Measurements from ENCODE around the gene ZNF792.
"Not testable (repeated sequence)": the region's sequence is repeated elsewhere in the genome, so short reads cannot be mapped to it uniquely, and the experiment has no call there.

The ZNF792 gene

DNA sequence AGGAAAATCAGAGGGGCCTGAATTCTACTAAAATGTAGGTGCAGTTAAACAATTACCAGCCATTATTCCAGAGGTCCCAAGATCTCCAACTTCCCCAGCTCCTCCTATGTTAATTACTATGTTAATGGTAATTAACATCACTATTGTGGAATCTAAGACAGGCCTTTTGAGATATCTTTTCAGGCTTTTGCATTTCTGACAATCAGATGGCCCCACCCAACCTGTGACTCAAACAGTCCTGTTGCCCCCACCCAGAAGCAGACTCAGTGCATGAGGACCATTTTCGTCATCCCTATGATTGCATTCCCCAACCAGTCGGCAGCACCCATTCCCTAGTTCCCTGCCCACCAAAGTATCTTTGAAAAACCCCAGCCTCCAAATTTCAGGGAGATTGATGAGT, 45.8 kb downstream of the ZNF792 start:
- TF ChIP-seq, protein P1, sequence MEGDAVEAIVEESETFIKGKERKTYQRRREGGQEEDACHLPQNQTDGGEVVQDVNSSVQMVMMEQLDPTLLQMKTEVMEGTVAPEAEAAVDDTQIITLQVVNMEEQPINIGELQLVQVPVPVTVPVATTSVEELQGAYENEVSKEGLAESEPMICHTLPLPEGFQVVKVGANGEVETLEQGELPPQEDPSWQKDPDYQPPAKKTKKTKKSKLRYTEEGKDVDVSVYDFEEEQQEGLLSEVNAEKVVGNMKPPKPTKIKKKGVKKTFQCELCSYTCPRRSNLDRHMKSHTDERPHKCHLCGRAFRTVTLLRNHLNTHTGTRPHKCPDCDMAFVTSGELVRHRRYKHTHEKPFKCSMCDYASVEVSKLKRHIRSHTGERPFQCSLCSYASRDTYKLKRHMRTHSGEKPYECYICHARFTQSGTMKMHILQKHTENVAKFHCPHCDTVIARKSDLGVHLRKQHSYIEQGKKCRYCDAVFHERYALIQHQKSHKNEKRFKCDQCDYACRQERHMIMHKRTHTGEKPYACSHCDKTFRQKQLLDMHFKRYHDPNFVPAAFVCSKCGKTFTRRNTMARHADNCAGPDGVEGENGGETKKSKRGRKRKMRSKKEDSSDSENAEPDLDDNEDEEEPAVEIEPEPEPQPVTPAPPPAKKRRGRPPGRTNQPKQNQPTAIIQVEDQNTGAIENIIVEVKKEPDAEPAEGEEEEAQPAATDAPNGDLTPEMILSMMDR (IDR thresholded peaks at IDR 0.05; ENCODE audit: low read depth, low read length, missing control alignments) = no peak
- H3K4me3 ChIP-seq (ENCODE audit: low read depth, low read length) = no peak overlapping the region
- in situ Hi-C loops (cut with HindIII; ENCODE audit: low sequenced_read_pairs) = no loop called here
- no peak for DNase-seq (ENCODE audit: low read depth)

- DNase-seq (ENCODE audit: low read depth); H3K4me3 ChIP-seq (ENCODE audit: low read depth, low read length); in situ Hi-C loops (cut with HindIII; ENCODE audit: low sequenced_read_pairs): not testable (repeated sequence)
Observed at GRCh38 chr19:34917144-34917543, 46.9 kb downstream of the ZNF792 start.

- TF ChIP-seq, protein P1 (IDR thresholded peaks at IDR 0.05; ENCODE audit: low read depth, low read length, missing control alignments) = no peak
- no peak overlapping the region for H3K4me3 ChIP-seq (ENCODE audit: low read depth, low read length)
- in situ Hi-C loops (cut with HindIII; ENCODE audit: low sequenced_read_pairs) = no loop called here
- no peak for DNase-seq (ENCODE audit: low read depth)
Observed at GRCh38 chr19:34910770-34911169, 53.3 kb downstream of the ZNF792 start.
